GM21717 (cell line): ENCODE results near the gene DDX51.

ENCODE experiments used
- ATAC-seq: cut with Tn5 transposase; IDR thresholded peaks from one replicate; pipeline ENCODE4 v1.9.1; 2021; ENCODE audit warnings: mild to moderate bottlenecking, moderate library complexity; ENCODE audit not compliant: unreplicated experiment

The DDX51 gene

GRCh38 chr12:132179431-132180362 is 35.6 kb upstream of the DDX51 start:
- ATAC-seq: no peak

- no peak for ATAC-seq
These were observed 34.8 kb upstream of the DDX51 start for GRCh38 chr12:132178801-132179401.

- no peak for ATAC-seq
These were observed 34.2 kb upstream of the DDX51 start for GRCh38 chr12:132178316-132178715.

DNA sequence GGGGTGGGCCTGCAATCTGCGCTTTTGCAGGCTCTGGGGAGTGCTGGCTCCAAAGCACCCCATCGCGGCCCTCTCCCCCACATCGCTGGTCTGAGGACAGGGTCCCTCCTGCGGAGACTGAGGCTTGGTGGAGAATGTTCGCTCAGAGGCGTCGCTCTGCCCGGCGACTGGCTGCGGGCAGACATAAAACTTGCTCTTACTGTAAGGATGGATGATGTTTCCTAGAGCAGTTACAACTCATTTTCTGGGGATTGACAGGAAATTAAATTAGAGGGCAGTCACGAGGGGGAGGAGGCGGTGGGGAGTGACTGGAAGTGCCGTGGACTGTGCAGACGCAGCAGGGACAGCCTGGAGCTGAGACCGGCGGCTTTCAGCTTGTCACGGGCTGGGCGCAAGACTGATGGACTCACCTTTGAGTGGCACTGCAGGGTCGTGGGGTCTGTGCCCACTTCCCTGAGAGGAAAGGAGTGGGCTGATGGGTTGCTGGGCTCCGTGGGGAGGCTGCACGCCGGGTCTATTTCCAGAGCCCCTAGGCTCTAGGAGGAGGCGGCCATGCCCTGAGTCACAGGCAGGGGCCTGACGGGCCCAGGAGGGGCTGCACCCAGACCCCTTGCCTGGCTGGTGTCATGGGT is 32.9 kb upstream of the DDX51 start:
- no peak for ATAC-seq

- ATAC-seq: no peak
These were observed 32.3 kb upstream of the DDX51 start for GRCh38 chr12:132176385-132176919.

GRCh38 chr12:132175496-132176384 is 31.6 kb upstream of the DDX51 start:
- no peak for ATAC-seq

DNA sequence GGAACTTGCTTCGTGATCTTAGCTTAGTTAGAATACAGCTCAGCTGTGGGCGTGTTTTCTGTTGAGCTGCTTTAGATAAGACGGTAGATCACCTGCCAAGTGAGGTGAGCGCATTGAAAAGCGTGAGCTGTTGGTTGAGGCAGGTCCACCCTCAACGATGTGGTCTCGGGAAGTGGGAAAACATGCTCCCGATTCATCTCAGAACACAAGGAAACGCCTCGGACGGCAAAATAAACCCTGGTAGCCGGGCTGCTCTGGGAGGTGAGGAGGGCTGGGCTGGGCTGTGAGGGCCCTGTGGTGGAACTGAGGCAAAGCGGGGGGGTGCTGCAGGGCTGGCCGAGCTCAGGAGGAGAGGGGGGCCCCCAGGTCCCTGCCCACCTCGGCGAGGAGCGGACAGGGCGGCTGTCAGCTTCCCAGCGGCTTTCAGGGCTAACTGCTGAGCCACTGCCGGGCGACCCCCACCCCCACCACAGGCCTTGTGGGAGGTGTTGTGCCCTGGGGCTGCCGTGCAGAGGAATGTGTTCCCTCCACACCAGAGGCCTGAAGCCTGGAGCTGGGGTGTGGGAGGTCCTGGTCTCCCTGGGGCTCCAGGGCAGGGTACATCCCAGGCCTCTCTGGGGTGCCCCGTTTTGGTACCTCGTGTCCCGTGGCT is 30.8 kb upstream of the DDX51 start:
- no peak for ATAC-seq

GRCh38 chr12:132174015-132174838 is 30.1 kb upstream of the DDX51 start:
- no peak for ATAC-seq

GRCh38 chr12:132173135-132174014 is 29.3 kb upstream of the DDX51 start:
- ATAC-seq: no peak

GRCh38 chr12:132172619-132173018 is 28.5 kb upstream of the DDX51 start:
- no peak for ATAC-seq

DNA sequence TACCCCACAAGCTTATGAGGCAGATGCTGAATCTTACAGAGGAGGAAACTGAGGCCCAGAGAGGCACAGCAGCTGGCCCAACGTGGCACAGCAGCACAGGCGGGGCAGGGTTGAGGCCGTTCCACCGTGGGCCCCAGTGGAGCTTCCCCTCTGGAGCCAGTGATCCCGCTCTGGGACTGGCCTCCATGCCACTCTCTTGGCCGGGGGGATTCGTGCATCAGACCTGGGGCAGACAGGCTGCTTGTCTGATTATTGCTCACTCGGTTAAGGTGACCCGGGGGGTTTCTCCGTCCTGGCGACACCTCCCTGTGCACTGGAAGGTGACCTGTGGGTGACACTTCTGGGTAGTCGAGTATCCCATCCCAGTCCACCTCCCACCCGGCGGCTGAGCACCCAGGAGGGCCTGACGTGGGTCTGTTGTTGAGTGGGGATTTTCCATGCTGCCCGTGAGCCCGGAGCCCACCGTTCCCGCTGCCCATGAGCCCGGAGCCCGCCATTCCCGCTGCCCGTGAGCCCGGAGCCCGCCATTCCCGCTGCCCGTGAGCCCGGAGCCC is 27.9 kb upstream of the DDX51 start:
- no peak for ATAC-seq

GRCh38 chr12:132171293-132171967 is 27.3 kb upstream of the DDX51 start:
- ATAC-seq: no peak

DNA sequence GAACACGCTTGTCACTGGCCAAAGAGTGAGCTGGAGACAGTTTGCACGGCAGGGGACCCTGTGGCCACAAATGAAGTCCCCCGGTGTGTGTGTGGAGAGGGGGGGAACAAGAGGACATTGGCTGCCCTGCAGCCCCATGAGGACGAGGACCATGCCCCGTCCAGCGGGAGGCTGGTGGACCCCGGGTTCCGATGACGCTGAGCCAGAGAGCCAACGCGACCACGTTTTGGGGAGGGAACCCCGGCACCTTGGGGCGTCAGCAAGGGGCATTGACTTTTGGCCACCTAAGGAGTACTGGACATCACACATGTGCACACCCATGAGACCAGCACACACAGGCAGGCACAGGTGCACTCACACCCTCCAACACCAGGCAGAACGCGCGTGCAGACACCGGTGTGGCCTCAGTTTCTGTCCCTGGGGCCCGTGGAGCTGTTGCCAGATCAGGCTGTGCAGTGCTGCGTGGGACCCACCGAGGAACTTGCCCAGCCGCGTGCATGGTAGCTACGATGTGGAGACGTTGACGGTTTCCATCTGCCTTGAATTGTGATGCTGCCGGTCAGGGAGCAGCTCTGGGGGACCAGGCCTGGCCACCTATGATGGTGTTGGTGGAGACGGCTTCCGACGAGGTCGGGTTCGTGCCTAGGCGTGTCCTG is 26.6 kb upstream of the DDX51 start:
- ATAC-seq: no peak

DNA sequence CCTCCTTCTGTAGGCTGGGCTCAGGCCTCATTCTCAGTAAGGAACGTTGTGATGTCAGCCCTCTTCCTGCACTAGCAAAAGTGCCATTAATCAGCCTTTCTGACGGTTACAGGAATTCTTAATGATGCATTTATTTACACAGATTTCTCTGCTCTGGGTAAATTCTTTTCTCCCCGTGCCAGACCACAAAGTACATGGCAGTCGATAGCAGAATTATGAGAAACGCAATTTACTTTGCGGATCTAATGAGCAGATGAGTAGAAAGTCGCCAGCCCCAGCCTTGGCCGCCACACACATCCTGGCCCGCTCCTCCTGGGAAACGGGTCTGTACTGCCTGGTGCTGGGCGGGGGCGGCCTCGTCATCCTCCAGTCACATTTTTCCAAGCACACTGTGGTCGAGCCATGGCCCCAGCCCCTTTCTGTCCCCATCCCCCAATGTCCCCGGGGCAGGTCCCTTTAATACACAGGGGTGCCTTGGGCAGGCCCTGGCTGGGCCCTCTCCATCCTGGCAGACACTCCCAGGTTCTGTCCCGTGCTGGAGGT is 26.0 kb upstream of the DDX51 start:
- no peak for ATAC-seq

DNA sequence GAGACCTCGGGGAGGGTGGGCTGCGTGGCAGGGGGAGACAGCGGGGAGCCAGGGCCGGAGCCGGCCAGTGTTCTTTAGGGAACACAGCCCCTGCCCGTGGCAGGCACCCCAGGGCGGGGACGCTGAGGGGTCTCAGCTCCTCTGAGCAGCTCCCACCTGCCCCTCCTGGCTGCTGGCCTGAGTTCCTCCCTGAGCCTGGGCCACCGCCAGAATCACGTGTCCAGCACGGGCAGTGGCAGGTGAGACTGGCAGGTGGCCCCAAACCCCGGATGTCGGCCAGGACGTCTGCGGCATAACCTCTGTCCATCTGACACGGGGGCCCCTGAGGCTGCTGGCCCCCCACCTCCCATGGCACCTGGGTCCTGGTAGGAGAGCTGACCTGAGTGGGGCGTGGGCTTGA is 25.3 kb upstream of the DDX51 start:
- no peak for ATAC-seq

DNA sequence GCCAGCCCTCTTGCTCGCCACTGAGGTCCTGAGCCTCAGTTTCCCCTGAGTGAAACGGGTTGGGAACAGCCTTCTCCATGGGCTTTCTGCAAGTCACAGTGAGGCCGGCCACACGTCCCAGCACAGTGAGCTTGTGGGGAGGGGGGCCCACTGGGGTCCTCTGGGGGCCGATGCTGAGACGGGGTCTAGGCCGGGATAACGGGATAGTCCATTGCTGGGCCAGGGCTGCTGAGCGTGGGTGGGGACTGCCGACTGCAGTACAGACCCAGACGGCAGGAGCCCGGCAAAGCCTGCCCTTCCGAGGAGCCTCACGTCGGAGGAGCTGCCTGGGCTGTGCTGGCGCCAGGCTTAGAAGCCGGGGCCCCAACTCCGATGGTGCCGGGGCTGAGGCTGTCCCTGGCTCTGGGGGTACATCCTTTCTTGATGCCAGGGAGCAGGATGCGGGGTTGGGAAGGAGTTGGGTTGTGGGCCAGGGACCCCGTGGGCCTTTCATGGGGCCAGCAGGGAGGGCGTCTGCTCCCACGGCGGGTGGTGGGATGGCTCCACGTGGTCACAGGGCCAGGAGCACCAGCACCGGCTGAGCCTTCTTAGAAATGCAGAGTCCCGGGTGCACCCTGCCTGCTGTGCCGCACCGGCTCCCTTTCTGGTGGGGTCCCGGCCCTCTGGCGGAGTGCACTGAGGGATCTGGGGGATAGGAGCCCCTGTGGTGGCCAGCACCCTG is 24.4 kb upstream of the DDX51 start:
- ATAC-seq: no peak
